Gastroesophageal sphincter (tissue), 3 donors: ENCODE data around the gene STX7.

Source experiments
- CTCF ChIP-seq, 4 experiments: fragments of 200-600 bp in 2 of 4; fragments of 450-650 bp in 2 of 4; sonication (generic) in 1 of 4; IDR thresholded peaks; one replicate each; pipeline ENCODE4 v1.5.1; 2017 to 2019; ENCODE audit warnings: antibody characterized with exemption in 4 of 4, mild to moderate bottlenecking in 2 of 4, moderate library complexity in 2 of 4
- POLR2A ChIP-seq, 2 donors: fragments of 450-650 bp; IDR thresholded peaks; one replicate each; pipeline ENCODE4 v1.6.1; 2017; ENCODE audit warnings: antibody characterized with exemption in 2 of 2, mild to moderate bottlenecking in 2 of 2, moderate library complexity in 1 of 2
- POLR2AphosphoS5 ChIP-seq: sonication (generic); formaldehyde crosslinking; IDR thresholded peaks from one replicate; pipeline ENCODE4 v1.6.1; 2017; ENCODE audit warnings: antibody characterized with exemption

DNA sequence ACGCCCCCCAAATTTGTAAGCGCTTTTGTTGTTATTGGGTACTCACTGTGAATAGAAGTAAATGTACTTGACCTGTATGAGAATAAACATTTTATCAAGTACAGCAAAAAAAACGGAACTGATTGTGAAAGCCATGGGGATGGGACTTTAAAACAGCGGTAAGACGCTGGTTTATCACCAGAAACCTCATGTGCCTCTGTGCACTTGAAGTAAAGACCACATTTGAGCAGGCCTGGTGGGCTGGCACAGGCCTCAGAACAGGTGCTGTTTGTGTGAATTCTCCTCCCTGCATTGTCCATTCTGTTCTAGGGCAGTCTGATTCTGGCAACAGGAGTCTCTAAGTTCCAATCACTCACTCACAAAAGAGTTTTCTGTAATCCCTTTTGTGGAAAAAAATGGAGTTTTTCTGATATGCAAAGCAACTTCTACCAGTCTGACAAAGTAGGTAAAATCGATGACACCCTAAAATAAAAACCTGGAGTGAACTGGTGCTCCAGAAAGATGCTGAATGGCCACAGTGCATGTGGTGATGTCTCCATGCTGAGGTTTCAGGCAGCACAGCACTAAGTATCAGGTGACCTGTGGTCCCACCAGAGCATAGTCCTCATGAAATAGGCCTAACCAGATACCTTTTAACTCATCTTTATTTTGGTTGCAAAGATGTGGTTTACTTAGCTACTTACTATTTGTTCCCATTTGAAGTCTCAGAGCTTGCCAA is 53.9 kb downstream of the STX7 start:
- TF ChIP-seq CTCF (IDR thresholded peaks at IDR 0.05) (no peak), POLR2A (IDR thresholded peaks at IDR 0.05) (no peak), POLR2AphosphoS5 (no peak)
